HEK293 (cell line): Measurements from ENCODE around the gene MLLT3.

Experiments
- CTCF ChIA-PET: fragments of 350-600 bp; formaldehyde crosslinking; extraction: SDS; loops from one replicate; lab custom pipeline; 2021; ENCODE audit warnings: antibody characterized with exemption; lab: Yijun Ruan, JAX
- POLR2A ChIA-PET: fragments of 300-600 bp; formaldehyde crosslinking; extraction: SDS; loops from one replicate; lab custom pipeline; 2020; ENCODE audit warnings: antibody characterized with exemption, inconsistent platforms; lab: Yijun Ruan, JAX
- H3K27ac ChIP-seq: fragments of 200-500 bp; sonication (Bioruptor generic); 2 replicates; pipeline ENCODE4 v1.5.1; 2014; ENCODE audit warnings: low read depth, low read length, control low read depth, inconsistent platforms; ENCODE audit errors: extremely low read depth
- H3K36me3 ChIP-seq, 2 experiments: fragments of 200-500 bp in 1 of 2; sonication (Bioruptor generic) in 1 of 2; 1 replicate in 1 of 2; 2 replicates in 1 of 2; pipeline ENCODE4 v1.5.1; 2014 to 2017; ENCODE audit warnings: inconsistent platforms in 2 of 2, low read length in 2 of 2; ENCODE audit not compliant: control insufficient read depth in 2 of 2, insufficient read depth in 1 of 2
- H3K4me1 ChIP-seq: fragments of 200-500 bp; sonication (Bioruptor generic); 2 replicates; pipeline ENCODE4 v1.5.1; 2014; ENCODE audit warnings: mild to moderate bottlenecking, low read length, inconsistent platforms; ENCODE audit not compliant: control insufficient read depth, insufficient read depth
- H3K4me3 ChIP-seq: 2 replicates; pipeline ENCODE4 v1.5.1; 2011; ENCODE audit warnings: low read depth, mild to moderate bottlenecking, control low read depth, low read length, moderate library complexity
- H3K9me3 ChIP-seq: fragments of 200-500 bp; sonication (Bioruptor generic); 2 replicates; pipeline ENCODE4 v1.5.1; 2014; ENCODE audit warnings: low read depth, low read length, inconsistent platforms; ENCODE audit not compliant: control insufficient read depth, insufficient read depth
- ATF2 ChIP-seq: fragments of 450-650 bp; formaldehyde crosslinking; IDR thresholded peaks from 2 replicates; pipeline ENCODE4 v1.5.1; 2016; ENCODE audit warnings: missing biosample characterization, missing genetic modification characterization, low read depth
- CTCF ChIP-seq: fragments of 450-650 bp; formaldehyde crosslinking; IDR thresholded peaks from 2 replicates; pipeline ENCODE4 v1.5.1; 2016; ENCODE audit warnings: missing biosample characterization, missing genetic modification characterization
- HOXA7 ChIP-seq: sonication (generic); formaldehyde crosslinking; IDR thresholded peaks from 2 replicates; pipeline ENCODE4 v1.8.1; 2022; ENCODE audit warnings: missing genetic modification reagents, borderline replicate concordance
- HOXC10 ChIP-seq: sonication (generic); formaldehyde crosslinking; IDR thresholded peaks from 2 replicates; pipeline ENCODE4 v1.8.1; 2023; ENCODE audit warnings: mild to moderate bottlenecking, missing genetic modification reagents
- PRDM10 ChIP-seq: fragments of 450-650 bp; formaldehyde crosslinking; IDR thresholded peaks from 2 replicates; pipeline ENCODE4 v1.5.1; 2016; ENCODE audit warnings: missing biosample characterization, missing genetic modification characterization
- TSHZ1 ChIP-seq: fragments of 450-650 bp; formaldehyde crosslinking; IDR thresholded peaks from 2 replicates; pipeline ENCODE4 v1.5.1; 2016; ENCODE audit warnings: missing biosample characterization, missing genetic modification characterization, borderline replicate concordance
- YY2 ChIP-seq: fragments of 450-650 bp; formaldehyde crosslinking; IDR thresholded peaks from 2 replicates; pipeline ENCODE4 v1.5.1; 2016; ENCODE audit warnings: missing biosample characterization, missing genetic modification characterization
- ZNF324 ChIP-seq: fragments of 450-650 bp; formaldehyde crosslinking; IDR thresholded peaks from 2 replicates; pipeline ENCODE4 v1.5.1; 2016; ENCODE audit warnings: missing biosample characterization, missing genetic modification characterization
- ZNF394 ChIP-seq: fragments of 450-650 bp; formaldehyde crosslinking; IDR thresholded peaks from 2 replicates; pipeline ENCODE4 v1.5.1; 2016; ENCODE audit warnings: missing biosample characterization, missing genetic modification characterization, mild to moderate bottlenecking, moderate library complexity, borderline replicate concordance
- ZNF501 ChIP-seq: fragments of 450-650 bp; formaldehyde crosslinking; IDR thresholded peaks from 2 replicates; pipeline ENCODE4 v1.5.1; 2016; ENCODE audit warnings: missing biosample characterization, missing genetic modification characterization
- ZNF558 ChIP-seq: fragments of 450-650 bp; formaldehyde crosslinking; IDR thresholded peaks from 2 replicates; pipeline ENCODE4 v1.5.1; 2016; ENCODE audit warnings: missing biosample characterization, missing genetic modification characterization
- ZNF585B ChIP-seq: fragments of 450-650 bp; formaldehyde crosslinking; IDR thresholded peaks from 2 replicates; pipeline ENCODE4 v1.5.1; 2016; ENCODE audit warnings: missing biosample characterization, missing genetic modification characterization
- ZNF639 ChIP-seq: fragments of 450-650 bp; formaldehyde crosslinking; IDR thresholded peaks from 2 replicates; pipeline ENCODE4 v1.5.1; 2016; ENCODE audit warnings: missing biosample characterization, missing genetic modification characterization
- ZNF658 ChIP-seq: fragments of 450-650 bp; formaldehyde crosslinking; IDR thresholded peaks from 2 replicates; pipeline ENCODE4; 2016; ENCODE audit warnings: missing biosample characterization, missing genetic modification characterization
- ZNF701 ChIP-seq: fragments of 450-650 bp; formaldehyde crosslinking; IDR thresholded peaks from 2 replicates; pipeline ENCODE4 v1.5.1; 2016; ENCODE audit warnings: missing biosample characterization, missing genetic modification characterization
- ZNF777 ChIP-seq: fragments of 450-650 bp; formaldehyde crosslinking; IDR thresholded peaks from 2 replicates; pipeline ENCODE4 v1.5.1; 2017; ENCODE audit warnings: missing biosample characterization, missing genetic modification characterization, borderline replicate concordance
- ZSCAN18 ChIP-seq: fragments of 450-650 bp; formaldehyde crosslinking; IDR thresholded peaks from 2 replicates; pipeline ENCODE4 v1.5.1; 2016; ENCODE audit warnings: missing biosample characterization, missing genetic modification characterization
- ZXDB ChIP-seq: fragments of 450-650 bp; formaldehyde crosslinking; IDR thresholded peaks from 2 replicates; pipeline ENCODE4 v1.5.1; 2016; ENCODE audit warnings: missing biosample characterization, missing genetic modification characterization

MLLT3 gene

GRCh38 chr9:20570756-20571155 is 51.5 kb downstream of the MLLT3 start (continued):
- no peak for TF ChIP-seq CTCF (tag by site-specific recombination)
- TF ChIP-seq, all 188 proteins: peak for 1

- ChIA-PET CTCF (interaction anchor here (2.5 kb wide), 1 partner anchor 45 kb away, joined by 6 read pairs; no protein-coding TSS in a partner anchor), POLR2A (interaction anchor here (0.9 kb wide), 1 partner anchor 32 kb away, joined by 3 read pairs; no protein-coding TSS in a partner anchor)
- Histone ChIP-seq H3K4me3 (no peak overlapping the region), H3K4me1 (peaks cover 20% of the 10 kb centered on the region), H3K27ac (no peak overlapping the region), H3K36me3 (no peaks in the 10 kb centered on the region), H3K9me3 (no peaks in the 10 kb centered on the region)
- TF ChIP-seq ZNF501 (tag by site-specific recombination) (no peak), ZNF701 (no peak), ZNF585B (no peak), ZXDB (tag by site-specific recombination) (no peak), ZSCAN18 (tag by site-specific recombination) (no peak), ATF2 (tag by site-specific recombination) (no peak), ZNF777 (tag by site-specific recombination) (no peak), HOXA7 (no peak), HOXC10 (CRISPR knock-in tag) (no peak), YY2 (tag by site-specific recombination) (no peak), ZNF639 (tag by site-specific recombination) (no peak), ZNF558 (tag by site-specific recombination) (no peak), ZNF658 (tag by site-specific recombination) (no peak), ZNF324 (tag by site-specific recombination) (no peak)
Measured at GRCh38 chr9:20570087-20570486, 52.2 kb downstream of the MLLT3 start.

- peaks cover 24% of the 10 kb centered on the region for H3K4me1 ChIP-seq
- H3K4me3 ChIP-seq = no peak overlapping the region
- ChIA-PET CTCF (interaction anchor here (2.5 kb wide), 1 partner anchor 44 kb away, joined by 6 read pairs; no protein-coding TSS in a partner anchor), POLR2A (interaction anchor here (0.9 kb wide), 1 partner anchor 32 kb away, joined by 3 read pairs; no protein-coding TSS in a partner anchor)
- H3K27ac ChIP-seq = no peak overlapping the region
- no peaks in the 10 kb centered on the region for H3K36me3 ChIP-seq
- no peaks in the 10 kb centered on the region for H3K9me3 ChIP-seq
- TF ChIP-seq ATF2 (tag by site-specific recombination) = 0 out of 2 replicates have a peak, but pooled peaks have one; percentile 35
- peak; percentile 56; the same call in 1 of the 2 replicates for TF ChIP-seq PRDM10 (tag by site-specific recombination)
- TF ChIP-seq TSHZ1 (tag by site-specific recombination) = no peak
- no peak for TF ChIP-seq ZNF394 (tag by site-specific recombination)
Measured at GRCh38 chr9:20569525-20569924, 52.8 kb downstream of the MLLT3 start.
